ENCODE data around the gene SLC2A10.

- TF ChIP-seq CTCF (IDR thresholded peaks at IDR 0.05; ENCODE audit: low read depth, low read length) (no peak), EZH2phosphoT487 (IDR thresholded peaks at IDR 0.05; ENCODE audit: low read depth) (no peak)
Measured at GRCh38 chr20:46702447-46703203, 6.8 kb upstream of the SLC2A10 start.

Measured in OCI-LY3 (cell line).